Measurements from ENCODE around the gene GNAQ. TPM values are rescaled to one million over a fixed set of nuclear protein-coding genes. Genes with fewer than 3 reads are reported as not detected.

The GNAQ gene
- total RNA-seq, 1 experiment from 2014 or later, result 55.5 TPM

- H3K4me1 Mint-ChIP-seq, result peaks cover 13% of the 10 kb centered on the region
- no peak overlapping the region; the same call in 1 of the 2 replicates for H3K27ac Mint-ChIP-seq
- TF ChIP-seq GABPB1 (CRISPR knock-in tag; IDR thresholded peaks at IDR 0.05) (no peak), ZNF121 (CRISPR knock-in tag; IDR thresholded peaks at IDR 0.05) (no peak), ERG (CRISPR knock-in tag; IDR thresholded peaks at IDR 0.05) (no peak), AFF4 (CRISPR knock-in tag; IDR thresholded peaks at IDR 0.05; ENCODE audit: borderline replicate concordance) (no peak), ZNF317 (CRISPR knock-in tag; IDR thresholded peaks at IDR 0.05; ENCODE audit: borderline replicate concordance, low read depth) (no peak), NR1H2 (CRISPR knock-in tag; IDR thresholded peaks at IDR 0.05) (no peak), CBFB (CRISPR knock-in tag; IDR thresholded peaks at IDR 0.05; ENCODE audit: low read depth) (no peak), ZNF219 (CRISPR knock-in tag; IDR thresholded peaks at IDR 0.05; ENCODE audit: borderline replicate concordance) (no peak)
- ChIA-PET CTCF (interaction anchor here (0.7 to 1.1 kb wide), 6 partner anchors 9 to 180 kb away, joined by 3 to 6 read pairs (median 4); no protein-coding TSS in a partner anchor), POLR2A (interaction anchor here (1.6 kb wide), 1 partner anchor 10 kb away, joined by 4 read pairs; no protein-coding TSS in a partner anchor)
- no peak overlapping the region for H3K4me3 Mint-ChIP-seq
- DNase-seq (ENCODE audit: low spot score), result no peak
- H3K36me3 Mint-ChIP-seq, result no peaks in the 10 kb centered on the region
- no peaks in the 10 kb centered on the region for H3K27me3 Mint-ChIP-seq (ENCODE audit: low read depth)
- ATAC-seq, result no peak
- no peaks in the 10 kb centered on the region for H3K9me3 Mint-ChIP-seq
Observed at GRCh38 chr9:77841739-77842386, 189.7 kb downstream of the GNAQ start.

- Mint-ChIP-seq H3K27ac (no peak overlapping the region), H3K4me1 (peaks cover 7% of the 10 kb centered on the region), H3K36me3 (no peaks in the 10 kb centered on the region), H3K9me3 (no peaks in the 10 kb centered on the region), H3K4me3 (no peak overlapping the region), H3K27me3 (ENCODE audit: low read depth) (no peaks in the 10 kb centered on the region)
- ChIA-PET CTCF (no interaction called here), POLR2A (no interaction called here)
- no peak for ATAC-seq
- no peak for DNase-seq (ENCODE audit: low spot score)
- TF ChIP-seq NR2C2 (CRISPR knock-in tag; IDR thresholded peaks at IDR 0.05) (no peak), SMAD4 (CRISPR knock-in tag; IDR thresholded peaks at IDR 0.05) (no peak), ERG (CRISPR knock-in tag; IDR thresholded peaks at IDR 0.05) (no peak), USF1 (CRISPR knock-in tag; IDR thresholded peaks at IDR 0.05) (no peak), FOXP1 (CRISPR knock-in tag; IDR thresholded peaks at IDR 0.05; ENCODE audit: borderline replicate concordance) (no peak), GABPB1 (CRISPR knock-in tag; IDR thresholded peaks at IDR 0.05) (no peak), ZNF423 (CRISPR knock-in tag; IDR thresholded peaks at IDR 0.05) (no peak), CREB1 (CRISPR knock-in tag; IDR thresholded peaks at IDR 0.05) (no peak), ZNF512 (CRISPR knock-in tag; IDR thresholded peaks at IDR 0.05; ENCODE audit: borderline replicate concordance) (no peak), PRRX2 (CRISPR knock-in tag; IDR thresholded peaks at IDR 0.05) (no peak), MAX (CRISPR knock-in tag; IDR thresholded peaks at IDR 0.05) (no peak), AR (CRISPR knock-in tag; IDR thresholded peaks at IDR 0.05) (no peak), E2F1 (CRISPR knock-in tag; IDR thresholded peaks at IDR 0.05) (no peak), CREM (CRISPR knock-in tag; IDR thresholded peaks at IDR 0.05) (no peak)
Observed at GRCh38 chr9:77839459-77840140, 192.0 kb downstream of the GNAQ start.

Data from WTC11 (cell line).